ENCODE data around the gene HCN2.

HCN2 gene

GRCh38 chr19:581399-582111 is 8.1 kb upstream of the HCN2 start:
- Histone ChIP-seq H3K18ac (ENCODE audit: low read length) (no peak overlapping the region), H4K8ac (ENCODE audit: low read depth, low read length) (no peak overlapping the region), H3K4me3 (ENCODE audit: low read length in 2 of 2) (peak overlapping the region in 1 of 2 donors; percentile 13), H3K27me3 (ENCODE audit: control insufficient read depth in 3 of 3, insufficient read depth in 3 of 3, low read depth in 1 of 3, low read length in 3 of 3) (no peaks in the 10 kb centered on the region), H3K4ac (ENCODE audit: low read length) (no peak overlapping the region), H2AK5ac (ENCODE audit: low read depth, low read length) (no peak overlapping the region), H3K23ac (ENCODE audit: low read depth, low read length, poor library complexity) (peak overlapping the region; percentile 20), H3K4me1 (ENCODE audit: control insufficient read depth in 2 of 2, insufficient read depth in 1 of 2, low read depth in 1 of 2, low read length in 2 of 2) (peaks cover 0 to 5% of the 10 kb centered on the region in 2 donors), H3K9me3 (replicated peaks in 1 of 2; ENCODE audit: control insufficient read depth in 2 of 2, insufficient read depth in 1 of 2, low read depth in 1 of 2, low read length in 2 of 2) (no peaks in the 10 kb centered on the region), H3K79me1 (ENCODE audit: low read depth, low read length) (peaks cover 30% of the 10 kb centered on the region), H2BK15ac (ENCODE audit: low read length) (no peak overlapping the region), H3K14ac (ENCODE audit: low read length) (no peak overlapping the region), H2BK12ac (ENCODE audit: low read length) (no peak overlapping the region), H2BK120ac (ENCODE audit: low read depth, low read length) (no peak overlapping the region), H3K36me3 (replicated peaks in 1 of 2; ENCODE audit: control insufficient read depth in 2 of 2, insufficient read depth in 2 of 2, low read length in 2 of 2) (peaks cover 47 to 63% of the 10 kb centered on the region in 2 donors), H3K27ac (replicated peaks; ENCODE audit: low read length) (no peak overlapping the region), H3K9ac (ENCODE audit: low read depth, low read length, poor library complexity) (no peak overlapping the region), H4K91ac (ENCODE audit: low read depth, low read length, poor library complexity) (no peak overlapping the region), H3K4me2 (ENCODE audit: insufficient read depth, low read length, poor library complexity, severe bottlenecking) (no peak overlapping the region), H2BK5ac (ENCODE audit: low read length) (peak overlapping the region; percentile 39), H2AFZ (ENCODE audit: low read length) (no peak overlapping the region)
- no peak for DNase-seq (ENCODE audit: low spot score)
- no CpG with 5 or more reads among the region's 40 CpGs for WGBS, 2 donors (ENCODE audit: extremely low coverage in 2 of 2, insufficient read length in 2 of 2, insufficient replicate concordance in 1 of 2)

- no peak overlapping the region for H2BK5ac ChIP-seq (ENCODE audit: low read length)
- no peak overlapping the region for H3K9ac ChIP-seq (ENCODE audit: low read depth, low read length, poor library complexity)
- no peak overlapping the region for H2BK15ac ChIP-seq (ENCODE audit: low read length)
- H3K14ac ChIP-seq (ENCODE audit: low read length): no peak overlapping the region
- no peak overlapping the region for H2AFZ ChIP-seq (ENCODE audit: low read length)
- no peak overlapping the region for H2BK120ac ChIP-seq (ENCODE audit: low read depth, low read length)
- no peaks in the 10 kb centered on the region for H3K27me3 ChIP-seq (ENCODE audit: control insufficient read depth in 3 of 3, insufficient read depth in 3 of 3, low read depth in 1 of 3, low read length in 3 of 3)
- H3K4me2 ChIP-seq (ENCODE audit: insufficient read depth, low read length, poor library complexity, severe bottlenecking): no peak overlapping the region
- H4K91ac ChIP-seq (ENCODE audit: low read depth, low read length, poor library complexity): no peak overlapping the region
- no peak overlapping the region for H3K27ac ChIP-seq (replicated peaks; ENCODE audit: low read length)
- H2BK12ac ChIP-seq (ENCODE audit: low read length): no peak overlapping the region
- DNase-seq (ENCODE audit: low spot score): no peak
- H3K36me3 ChIP-seq (replicated peaks in 1 of 2; ENCODE audit: control insufficient read depth in 2 of 2, insufficient read depth in 2 of 2, low read length in 2 of 2): peaks cover 44 to 52% of the 10 kb centered on the region in 2 donors
- H3K4me3 ChIP-seq (ENCODE audit: low read length in 2 of 2): no peak overlapping the region
- no peak overlapping the region for H4K8ac ChIP-seq (ENCODE audit: low read depth, low read length)
- H2AK5ac ChIP-seq (ENCODE audit: low read depth, low read length): no peak overlapping the region
- WGBS, 2 donors (ENCODE audit: extremely low coverage in 2 of 2, insufficient read length in 2 of 2, insufficient replicate concordance in 1 of 2): no CpG with 5 or more reads among the region's 31 CpGs
- no peak overlapping the region for H3K18ac ChIP-seq (ENCODE audit: low read length)
- H3K4me1 ChIP-seq (ENCODE audit: control insufficient read depth in 2 of 2, insufficient read depth in 1 of 2, low read depth in 1 of 2, low read length in 2 of 2): peaks cover 0 to 2% of the 10 kb centered on the region in 2 donors
- no peak overlapping the region for H3K23ac ChIP-seq (ENCODE audit: low read depth, low read length, poor library complexity)
- H3K4ac ChIP-seq (ENCODE audit: low read length): no peak overlapping the region
- peaks cover 24% of the 10 kb centered on the region for H3K79me1 ChIP-seq (ENCODE audit: low read depth, low read length)
- no peaks in the 10 kb centered on the region for H3K9me3 ChIP-seq (replicated peaks in 1 of 2; ENCODE audit: control insufficient read depth in 2 of 2, insufficient read depth in 1 of 2, low read depth in 1 of 2, low read length in 2 of 2)
These were observed 7.0 kb upstream of the HCN2 start for GRCh38 chr19:582497-583197.

DNA sequence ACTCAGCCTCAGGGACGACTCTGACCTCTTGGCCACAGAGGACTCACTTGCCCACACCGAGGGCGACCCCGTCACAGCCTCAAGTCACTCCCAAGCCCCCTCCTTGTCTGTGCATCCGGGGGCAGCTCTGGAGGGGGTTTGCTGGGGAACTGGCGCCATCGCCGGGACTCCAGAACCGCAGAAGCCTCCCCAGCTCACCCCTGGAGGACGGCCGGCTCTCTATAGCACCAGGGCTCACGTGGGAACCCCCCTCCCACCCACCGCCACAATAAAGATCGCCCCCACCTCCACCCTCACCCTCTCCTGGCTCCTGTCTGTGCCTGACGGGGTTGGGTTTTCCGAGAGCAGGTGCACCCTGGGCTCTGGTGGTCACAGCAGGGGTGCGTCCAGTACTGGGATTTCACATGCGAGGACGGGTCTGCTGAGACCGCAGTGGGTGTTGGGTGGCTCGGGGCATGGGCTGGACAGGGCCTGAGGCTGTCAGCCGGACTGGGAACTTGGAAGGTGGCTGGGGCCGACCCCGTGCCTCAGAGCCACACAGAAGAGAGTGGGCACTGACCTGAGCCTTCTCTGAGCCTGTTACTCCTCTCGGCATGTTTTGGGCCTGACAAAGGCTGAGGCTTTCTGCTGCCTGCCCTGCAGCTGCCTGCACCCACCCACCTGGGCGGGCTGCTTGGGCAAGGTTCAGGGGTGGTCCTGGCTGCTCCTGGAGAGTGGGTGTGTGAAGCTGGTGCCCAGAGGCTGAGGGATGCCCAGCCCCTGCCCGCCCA is 6.3 kb upstream of the HCN2 start:
- Histone ChIP-seq H3K27me3 (ENCODE audit: control insufficient read depth in 3 of 3, insufficient read depth in 3 of 3, low read depth in 1 of 3, low read length in 3 of 3) (peaks cover 1 to 5% (median 4%) of the 10 kb centered on the region in 3 experiments), H2BK15ac (ENCODE audit: low read length) (no peak overlapping the region), H3K4me1 (ENCODE audit: control insufficient read depth in 2 of 2, insufficient read depth in 1 of 2, low read depth in 1 of 2, low read length in 2 of 2) (peaks cover 0 to 4% of the 10 kb centered on the region in 2 donors), H2BK120ac (ENCODE audit: low read depth, low read length) (peak overlapping the region; percentile 61), H3K4ac (ENCODE audit: low read length) (no peak overlapping the region), H3K4me2 (ENCODE audit: insufficient read depth, low read length, poor library complexity, severe bottlenecking) (no peak overlapping the region), H4K91ac (ENCODE audit: low read depth, low read length, poor library complexity) (no peak overlapping the region), H2BK12ac (ENCODE audit: low read length) (no peak overlapping the region), H2BK5ac (ENCODE audit: low read length) (no peak overlapping the region), H3K36me3 (replicated peaks in 1 of 2; ENCODE audit: control insufficient read depth in 2 of 2, insufficient read depth in 2 of 2, low read length in 2 of 2) (peaks cover 37 to 45% of the 10 kb centered on the region in 2 donors), H3K79me1 (ENCODE audit: low read depth, low read length) (peaks cover 21% of the 10 kb centered on the region), H2AK5ac (ENCODE audit: low read depth, low read length) (no peak overlapping the region), H4K8ac (ENCODE audit: low read depth, low read length) (no peak overlapping the region), H3K14ac (ENCODE audit: low read length) (no peak overlapping the region), H3K4me3 (ENCODE audit: low read length in 2 of 2) (no peak overlapping the region), H3K9me3 (replicated peaks in 1 of 2; ENCODE audit: control insufficient read depth in 2 of 2, insufficient read depth in 1 of 2, low read depth in 1 of 2, low read length in 2 of 2) (no peaks in the 10 kb centered on the region), H3K23ac (ENCODE audit: low read depth, low read length, poor library complexity) (peak overlapping the region; percentile 78), H3K27ac (replicated peaks; ENCODE audit: low read length) (peak overlapping the region; percentile 66), H3K18ac (ENCODE audit: low read length) (peak overlapping the region; percentile 80), H2AFZ (ENCODE audit: low read length) (no peak overlapping the region), H3K9ac (ENCODE audit: low read depth, low read length, poor library complexity) (peak overlapping the region; percentile 70)
- no peak for DNase-seq (ENCODE audit: low spot score)
- WGBS, 2 donors (ENCODE audit: extremely low coverage in 2 of 2, insufficient read length in 2 of 2, insufficient replicate concordance in 1 of 2): no CpG with 5 or more reads among the region's 27 CpGs

- H3K18ac ChIP-seq (ENCODE audit: low read length): peak overlapping the region; percentile 80
- H3K4me1 ChIP-seq (ENCODE audit: control insufficient read depth in 2 of 2, insufficient read depth in 1 of 2, low read depth in 1 of 2, low read length in 2 of 2): peaks cover 3 to 6% of the 10 kb centered on the region in 2 donors
- H3K14ac ChIP-seq (ENCODE audit: low read length): no peak overlapping the region
- H3K27ac ChIP-seq (replicated peaks; ENCODE audit: low read length): peak overlapping the region; percentile 66
- peaks cover 21% of the 10 kb centered on the region for H3K79me1 ChIP-seq (ENCODE audit: low read depth, low read length)
- H2AK5ac ChIP-seq (ENCODE audit: low read depth, low read length): peak overlapping the region; percentile 56
- peak overlapping the region; percentile 61 for H2BK120ac ChIP-seq (ENCODE audit: low read depth, low read length)
- no CpG with 5 or more reads among the region's 5 CpGs for whole genome bisulfite sequencing, 2 donors (ENCODE audit: extremely low coverage in 2 of 2, insufficient read length in 2 of 2, insufficient replicate concordance in 1 of 2)
- no peak overlapping the region for H2AFZ ChIP-seq (ENCODE audit: low read length)
- H3K9me3 ChIP-seq (replicated peaks in 1 of 2; ENCODE audit: control insufficient read depth in 2 of 2, insufficient read depth in 1 of 2, low read depth in 1 of 2, low read length in 2 of 2): no peaks in the 10 kb centered on the region
- H4K91ac ChIP-seq (ENCODE audit: low read depth, low read length, poor library complexity): no peak overlapping the region
- no peak overlapping the region for H4K8ac ChIP-seq (ENCODE audit: low read depth, low read length)
- peaks cover 35 to 42% of the 10 kb centered on the region in 2 donors for H3K36me3 ChIP-seq (replicated peaks in 1 of 2; ENCODE audit: control insufficient read depth in 2 of 2, insufficient read depth in 2 of 2, low read length in 2 of 2)
- H3K27me3 ChIP-seq (ENCODE audit: control insufficient read depth in 3 of 3, insufficient read depth in 3 of 3, low read depth in 1 of 3, low read length in 3 of 3): peaks cover 6 to 10% (median 10%) of the 10 kb centered on the region in 3 experiments
- H3K4me2 ChIP-seq (ENCODE audit: insufficient read depth, low read length, poor library complexity, severe bottlenecking): peak overlapping the region; percentile 11
- H2BK12ac ChIP-seq (ENCODE audit: low read length): peak overlapping the region; percentile 73
- no peak overlapping the region for H3K4ac ChIP-seq (ENCODE audit: low read length)
- no peak overlapping the region for H3K4me3 ChIP-seq (ENCODE audit: low read length in 2 of 2)
- peak overlapping the region; percentile 78 for H3K23ac ChIP-seq (ENCODE audit: low read depth, low read length, poor library complexity)
- H2BK5ac ChIP-seq (ENCODE audit: low read length): peak overlapping the region; percentile 24
- H3K9ac ChIP-seq (ENCODE audit: low read depth, low read length, poor library complexity): no peak overlapping the region
- no peak for DNase-seq (ENCODE audit: low spot score)
- H2BK15ac ChIP-seq (ENCODE audit: low read length): no peak overlapping the region
These were observed 5.8 kb upstream of the HCN2 start for GRCh38 chr19:583968-584239.
